Subcutaneous adipose tissue (tissue), 4 donors: ENCODE data around the gene EHBP1. TPM values are rescaled to one million over a fixed set of nuclear protein-coding genes. Genes with fewer than 3 reads are reported as not detected.

Experiments
- CTCF ChIP-seq: fragments of 450-650 bp; IDR thresholded peaks from one replicate; pipeline ENCODE4 v1.5.1; 2016; ENCODE audit warnings: low read depth, mild to moderate bottlenecking, control low read depth, antibody characterized with exemption, moderate library complexity
- total RNA-seq, 4 donors: library from RNA; depleted of rRNA; stranded (reverse); fragments of >200 nt; gene quantifications; one replicate each; pipeline ENCODE4 v1.1.0, GENCODE V29; 2016

EHBP1 gene
- total RNA-seq, 4 donors from 2014 or later: 77.5 to 145 (median 110) TPM

DNA sequence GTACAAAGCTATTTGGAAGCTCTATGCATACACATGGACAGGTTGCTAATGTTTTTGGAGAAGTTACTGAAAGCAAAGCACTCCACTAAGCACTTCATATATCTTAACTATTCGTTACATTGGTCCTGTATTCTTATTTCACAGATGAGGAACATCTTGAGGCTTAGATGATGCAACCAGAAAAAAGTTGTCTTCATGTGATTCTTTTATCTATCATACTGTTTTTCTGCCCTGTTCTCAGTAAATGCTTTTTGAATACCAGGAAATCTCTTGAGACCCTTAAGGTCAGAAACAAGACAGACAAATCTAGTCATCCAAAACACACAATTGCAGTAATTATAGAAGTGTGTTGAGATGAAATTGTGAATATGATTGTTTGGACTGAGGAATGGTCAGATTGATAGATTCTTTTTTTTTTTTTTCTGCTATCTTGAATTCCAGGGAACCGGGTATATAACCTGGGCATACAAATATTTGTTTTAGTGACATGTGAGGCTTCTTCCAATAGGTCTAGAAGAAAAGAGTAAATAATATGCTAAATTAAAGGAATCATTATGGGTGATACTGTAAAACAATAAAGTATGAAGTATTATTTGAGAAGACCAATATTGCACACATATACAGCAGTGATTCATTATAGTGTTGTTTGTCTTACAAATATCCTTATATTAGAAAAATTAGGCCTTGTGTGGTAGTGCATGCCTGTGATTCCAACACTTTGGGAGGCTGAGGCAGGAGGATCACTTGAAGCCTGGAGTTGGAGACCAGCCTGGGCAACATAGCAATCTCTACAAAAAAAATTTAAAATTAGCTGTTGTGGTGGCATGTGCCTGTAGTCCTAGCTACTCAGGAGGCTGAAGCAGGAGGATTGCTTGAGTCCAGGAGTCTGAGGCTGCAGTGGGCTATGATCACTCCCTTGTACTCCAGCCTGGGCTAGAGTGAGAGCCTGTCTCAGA, 33.7 kb downstream of the EHBP1 start:
- TF ChIP-seq CTCF: no peak

DNA sequence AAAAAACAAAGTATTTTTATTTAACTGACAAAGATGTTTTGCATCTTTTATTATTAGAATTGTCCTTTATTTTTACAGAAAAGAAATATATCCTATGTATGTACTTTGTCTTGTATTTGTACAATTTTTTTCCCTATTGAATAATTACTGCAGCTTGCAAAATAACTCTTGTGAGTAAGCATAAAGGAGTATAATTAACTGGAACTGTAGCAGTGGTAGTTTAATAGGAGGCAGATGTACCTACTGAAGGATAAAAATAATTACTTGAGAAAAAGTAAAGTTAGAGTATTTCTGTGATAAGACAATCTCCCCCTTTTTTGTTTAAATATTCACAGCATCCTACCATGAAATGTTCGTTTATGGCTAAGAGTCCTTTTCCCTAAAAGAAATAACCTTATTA, 34.7 kb downstream of the EHBP1 start:
- TF ChIP-seq CTCF: no peak

DNA sequence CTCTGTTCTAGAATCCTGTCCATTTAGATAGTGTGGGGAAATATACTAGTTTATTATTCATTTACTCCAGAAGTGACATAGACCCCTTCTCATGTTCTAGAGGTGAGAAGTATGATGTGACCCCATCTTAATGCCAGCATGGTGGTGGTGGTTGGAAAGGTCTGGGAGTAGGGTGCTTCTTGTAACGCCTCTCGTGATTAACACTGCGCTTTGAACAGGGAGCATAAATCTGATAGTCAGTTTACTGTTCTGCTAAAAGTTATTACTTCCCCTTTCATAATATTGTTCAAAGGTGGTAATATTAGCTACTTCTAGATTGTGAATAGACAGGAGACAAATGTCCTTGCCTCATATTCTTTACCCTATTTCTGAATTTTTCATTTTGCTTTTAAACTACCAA, 35.6 kb downstream of the EHBP1 start:
- no peak for TF ChIP-seq CTCF

DNA sequence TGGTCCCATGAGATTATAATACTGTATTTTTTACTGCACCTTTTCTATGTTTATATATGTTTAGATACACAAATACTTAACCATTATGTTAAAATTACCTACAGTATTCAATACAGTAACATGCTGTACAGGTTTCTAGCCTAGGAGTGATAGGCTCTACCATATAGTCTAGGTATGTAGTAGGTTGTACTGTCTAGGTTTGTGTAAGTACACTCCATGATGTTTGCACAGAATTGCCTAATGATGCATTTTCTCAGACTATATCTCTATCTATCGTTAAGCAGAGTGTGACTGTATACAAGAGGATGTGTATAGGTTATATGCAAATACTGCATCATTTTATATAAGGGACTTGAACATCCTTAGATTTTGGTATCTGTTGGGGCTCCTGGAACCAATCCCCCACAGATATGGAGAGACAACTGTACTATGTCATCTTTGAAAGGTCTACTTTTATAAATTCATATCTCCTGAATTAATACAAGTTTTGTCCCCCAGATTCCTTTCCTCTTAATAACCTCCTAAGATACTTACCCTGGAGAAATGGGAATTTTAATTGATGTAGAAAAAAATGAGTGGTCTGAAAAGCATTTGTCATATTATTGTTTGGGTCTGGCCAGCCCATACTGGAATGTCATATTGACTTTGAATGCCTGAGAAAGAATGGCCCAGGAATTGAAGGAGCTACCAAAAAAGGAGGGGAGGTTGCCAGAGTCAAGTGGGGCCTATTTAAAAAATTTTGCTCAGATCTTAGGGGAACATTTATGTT, 36.6 kb downstream of the EHBP1 start:
- no peak for TF ChIP-seq CTCF

DNA sequence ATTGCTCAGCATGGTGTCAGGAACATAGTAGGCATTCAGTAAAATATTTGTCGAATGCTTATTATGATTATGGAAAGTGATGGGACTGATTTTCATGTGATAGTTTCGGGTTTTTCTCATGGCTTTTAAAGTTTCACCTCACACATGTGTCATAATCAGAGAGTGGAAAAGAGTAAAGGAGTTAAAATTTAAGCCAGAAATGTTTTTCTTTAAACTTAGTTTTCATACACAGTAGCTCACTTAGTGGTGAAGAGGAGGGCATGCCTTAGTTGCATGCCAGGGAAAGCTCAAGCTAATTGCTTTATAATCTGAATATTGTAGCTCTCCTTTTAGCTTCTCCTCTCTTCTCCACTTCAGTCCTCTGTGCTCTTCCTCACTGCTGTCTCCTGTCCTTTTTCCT, 38.0 kb downstream of the EHBP1 start:
- no peak for TF ChIP-seq CTCF

GRCh38 chr2:62744603-62745002, 39.1 kb downstream of the EHBP1 start:
- no peak for TF ChIP-seq CTCF

GRCh38 chr2:62745891-62746481, 40.5 kb downstream of the EHBP1 start:
- TF ChIP-seq CTCF: no peak
